PC-9 (cell line): ENCODE measurements around the gene TTC8. TPM values are rescaled to one million over a fixed set of nuclear protein-coding genes. Genes with fewer than 3 reads are reported as not detected.

Experiments
- BruUV-seq: library from RNA; stranded (reverse); fragments of 400-500 nt; replicated peaks from 2 replicates; lab custom pipeline; 2021; lab: Mats Ljungman, UMichigan
- CTCF ChIA-PET: fragments of 300-600 bp; sonication (Branson Sonifier 250); formaldehyde crosslinking; loops from one replicate; lab custom pipeline; 2022; ENCODE audit warnings: antibody characterized with exemption; lab: Charles Lee
- POLR2A ChIA-PET: fragments of 300-600 bp; sonication (Branson Sonifier 250); formaldehyde crosslinking; loops from one replicate; lab custom pipeline; 2022; ENCODE audit warnings: antibody characterized with exemption; ENCODE audit not compliant: unreplicated experiment; lab: Charles Lee
- DNase-seq, 2 experiments: peaks; one replicate each; pipeline versions ENCODE4 v3.0.0 to v3.0.0-alpha.2; 2015 to 2022; ENCODE audit warnings: mixed read lengths in 1 of 2
- H2AFZ ChIP-seq: fragments of 200-600 bp; sonication (generic); 2 replicates; pipeline ENCODE4 v1.8.1; 2017; ENCODE audit warnings: antibody characterized with exemption
- H3F3A ChIP-seq: fragments of 200-600 bp; sonication (generic); 2 replicates; pipeline ENCODE4 v1.8.1; 2017; ENCODE audit warnings: antibody characterized with exemption, mild to moderate bottlenecking, low read depth; ENCODE audit not compliant: insufficient read depth
- H3K27ac ChIP-seq: fragments of 200-600 bp; sonication (generic); 2 replicates; pipeline ENCODE4 v1.6.1; 2016; ENCODE audit warnings: mixed run types
- H3K27me3 ChIP-seq: fragments of 200-600 bp; sonication (generic); 2 replicates; pipeline ENCODE4 v1.6.1; 2016; ENCODE audit warnings: low read depth, mixed run types; ENCODE audit not compliant: insufficient read depth
- H3K36me3 ChIP-seq: fragments of 200-600 bp; sonication (generic); 2 replicates; pipeline ENCODE4 v1.6.1; 2016; ENCODE audit warnings: low read depth, mixed run types
- H3K4me1 ChIP-seq: fragments of 200-600 bp; sonication (generic); replicated peaks from 2 replicates; pipeline ENCODE4 v1.6.1; 2016; ENCODE audit warnings: mixed run types; ENCODE audit not compliant: insufficient read depth
- H3K4me2 ChIP-seq: fragments of 200-600 bp; sonication (generic); 2 replicates; pipeline ENCODE4 v1.6.1; 2017; ENCODE audit warnings: mixed run types
- H3K4me3 ChIP-seq: fragments of 200-600 bp; sonication (generic); 2 replicates; pipeline ENCODE4 v1.6.1; 2016; ENCODE audit warnings: mixed run types
- H3K79me2 ChIP-seq: fragments of 200-600 bp; sonication (generic); 2 replicates; pipeline ENCODE4 v1.6.1; 2017; ENCODE audit warnings: low read depth, mixed run types
- H3K9me2 ChIP-seq: fragments of 200-600 bp; sonication (generic); 2 replicates; pipeline ENCODE4 v1.8.1; 2017; ENCODE audit warnings: mild to moderate bottlenecking; ENCODE audit not compliant: insufficient read depth
- H3K9me3 ChIP-seq: fragments of 200-600 bp; sonication (generic); 2 replicates; pipeline ENCODE4 v1.8.1; 2016; ENCODE audit warnings: low read depth; ENCODE audit not compliant: insufficient read depth
- H4K20me1 ChIP-seq: fragments of 200-600 bp; sonication (generic); 2 replicates; pipeline ENCODE4 v1.8.1; 2017; ENCODE audit not compliant: insufficient read depth
- CTCF ChIP-seq: fragments of 200-600 bp; sonication (generic); conservative IDR thresholded peaks from 2 replicates; pipeline ENCODE4 v1.6.1; 2017; ENCODE audit warnings: mixed run types, antibody characterized with exemption, mild to moderate bottlenecking, moderate library complexity
- EZH2 ChIP-seq: fragments of 200-600 bp; sonication (generic); IDR thresholded peaks from 2 replicates; pipeline ENCODE4 v1.8.0; 2017; ENCODE audit warnings: antibody characterized with exemption, low read depth
- intact Hi-C: fragments of 100-400 bp; cut with micrococcal nuclease; formaldehyde crosslinking; loops from one replicate; pipeline ENCODE4 v1.10.0; 2022; ENCODE audit not compliant: unreplicated experiment
- total RNA-seq: library from RNA; stranded (reverse); gene quantifications from 2 replicates; pipeline ENCODE4 v1.2.3, GENCODE V29; 2021

Gene TTC8
- total RNA-seq, 1 experiment from 2014 or later = 8.1 TPM

DNA sequence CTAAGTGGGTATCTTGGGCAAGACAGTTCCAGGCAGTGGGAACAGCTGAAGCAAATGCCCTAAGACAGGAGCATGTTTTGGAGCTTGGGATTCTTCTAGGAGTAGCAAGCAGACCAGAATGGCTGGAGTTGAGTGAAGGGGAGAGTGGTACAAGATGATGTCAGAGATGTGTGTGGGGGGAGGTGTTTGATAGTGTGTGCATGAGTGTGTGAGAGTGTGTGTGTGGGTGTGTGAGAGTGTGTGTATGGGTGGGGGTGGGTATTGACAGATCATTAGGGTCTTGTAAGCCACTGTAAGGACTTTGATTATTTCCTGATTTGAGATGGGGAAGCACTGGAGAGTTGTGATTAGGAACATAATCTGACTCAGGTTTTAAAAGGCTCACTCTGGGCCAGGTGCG is 78.4 kb downstream of the TTC8 start:
- CTCF ChIA-PET = no interaction called here
- POLR2A ChIA-PET = no interaction called here
- H3K4me1 ChIP-seq = no peaks in the 10 kb centered on the region
- no peak overlapping the region for H3K27ac ChIP-seq
- H3K79me2 ChIP-seq = no peaks in the 10 kb centered on the region
- no peaks in the 10 kb centered on the region for H3K36me3 ChIP-seq
- intact Hi-C loops = no loop called here
- no peak overlapping the region for H3K4me2 ChIP-seq
- no peaks in the 10 kb centered on the region for H4K20me1 ChIP-seq
- no peaks in the 10 kb centered on the region for H3K9me2 ChIP-seq
- no TSS peak for BruUV-seq
- DNase-seq = no peak
- no peaks in the 10 kb centered on the region for H3F3A ChIP-seq
- no peaks in the 10 kb centered on the region for H3K27me3 ChIP-seq
- H3K9me3 ChIP-seq = no peaks in the 10 kb centered on the region
- no peak for TF ChIP-seq CTCF
- TF ChIP-seq EZH2 = no peak
- no peak overlapping the region for H2AFZ ChIP-seq
- no peak overlapping the region for H3K4me3 ChIP-seq

GRCh38 chr14:88904206-88904647 is 79.8 kb downstream of the TTC8 start:
- Histone ChIP-seq H3K9me2 (no peaks in the 10 kb centered on the region), H3K27me3 (no peaks in the 10 kb centered on the region), H3F3A (no peaks in the 10 kb centered on the region), H3K4me3 (no peak overlapping the region), H3K36me3 (no peaks in the 10 kb centered on the region), H3K4me1 (no peaks in the 10 kb centered on the region), H3K9me3 (no peaks in the 10 kb centered on the region), H4K20me1 (no peaks in the 10 kb centered on the region), H3K4me2 (no peak overlapping the region), H3K27ac (no peak overlapping the region), H3K79me2 (no peaks in the 10 kb centered on the region), H2AFZ (no peak overlapping the region)
- DNase-seq = no peak
- ChIA-PET CTCF (no interaction called here), POLR2A (no interaction called here)
- no peak for TF ChIP-seq CTCF
- no peak for TF ChIP-seq EZH2
- intact Hi-C loops = no loop called here
- BruUV-seq = no TSS peak

DNA sequence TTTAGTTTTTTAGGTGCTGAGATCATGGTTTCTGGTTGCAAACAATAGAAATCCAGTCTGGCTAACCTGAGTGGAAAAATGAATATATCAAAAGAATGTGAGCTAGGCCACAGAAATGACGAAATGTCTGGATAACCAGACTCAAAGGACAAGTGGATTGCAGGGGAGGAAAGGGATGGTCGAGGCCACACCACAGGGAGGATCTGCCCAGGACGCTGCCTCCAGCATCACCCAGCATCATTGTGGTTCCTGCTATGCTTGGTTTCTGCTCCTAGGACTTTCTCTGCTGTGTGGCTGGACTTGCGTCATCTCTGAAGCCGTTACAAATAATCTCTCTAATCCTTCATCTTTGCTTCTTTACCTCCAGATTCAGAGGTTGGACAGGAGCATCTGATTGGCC is 80.4 kb downstream of the TTC8 start:
- Histone ChIP-seq H2AFZ (no peak overlapping the region), H3K4me1 (no peaks in the 10 kb centered on the region), H3K4me2 (no peak overlapping the region), H3K9me3 (no peaks in the 10 kb centered on the region), H3K79me2 (no peaks in the 10 kb centered on the region), H3K27me3 (no peaks in the 10 kb centered on the region), H4K20me1 (no peaks in the 10 kb centered on the region), H3F3A (no peaks in the 10 kb centered on the region), H3K9me2 (no peaks in the 10 kb centered on the region), H3K4me3 (no peak overlapping the region), H3K27ac (no peak overlapping the region), H3K36me3 (no peaks in the 10 kb centered on the region)
- DNase-seq = no peak
- CTCF ChIA-PET = no interaction called here
- POLR2A ChIA-PET = no interaction called here
- TF ChIP-seq EZH2 (no peak), CTCF (no peak)
- no TSS peak for BruUV-seq
- intact Hi-C loops = no loop called here
